Measurements from ENCODE around the gene HOXB1.
"Not testable (repeated sequence)": the region's sequence is repeated elsewhere in the genome, so short reads cannot be mapped to it uniquely, and the experiment has no call there.

Gene HOXB1

GRCh38 chr17:48513097-48513496 is 17.7 kb downstream of the HOXB1 start:
- Histone ChIP-seq H2AFZ (ENCODE audit: low read depth, low read length) (no peak overlapping the region), H3K4me3 (ENCODE audit: low read depth in 1 of 2, low read length in 2 of 2) (no peak overlapping the region), H3K27me3 (ENCODE audit: insufficient read depth, low read length, poor library complexity) (peaks cover 24% of the 10 kb centered on the region), H3K4me1 (ENCODE audit: insufficient read depth, low read length) (no peaks in the 10 kb centered on the region), H3K27ac (ENCODE audit: low read length) (no peak overlapping the region), H3K9me3 (ENCODE audit: insufficient read depth, low read length, severe bottlenecking) (no peaks in the 10 kb centered on the region), H3K4me2 (ENCODE audit: insufficient read depth, low read length) (no peak overlapping the region), H3K36me3 (ENCODE audit: insufficient read depth, low read length) (no peaks in the 10 kb centered on the region), H3K9ac (ENCODE audit: low read depth, low read length) (no peak overlapping the region), H4K20me1 (ENCODE audit: insufficient read depth, low read length) (no peaks in the 10 kb centered on the region), H3K79me2 (ENCODE audit: insufficient read depth, low read length) (no peaks in the 10 kb centered on the region)
- peak; percentile 7 for DNase-seq
- no peak for TF ChIP-seq CTCF (IDR thresholded peaks at IDR 0.05; ENCODE audit: borderline replicate concordance, extremely low read depth, low read length, poor library complexity, severe bottlenecking)
- no peak for TF ChIP-seq EZH2 (IDR thresholded peaks at IDR 0.05; ENCODE audit: borderline replicate concordance, low read depth, low read length, severe bottlenecking)
- ATAC-seq (ENCODE audit: insufficient read depth, low read depth) = peak; percentile 67

- H3K4me1 ChIP-seq (ENCODE audit: insufficient read depth, low read length) = no peaks in the 10 kb centered on the region
- no peak for DNase-seq
- ATAC-seq (ENCODE audit: insufficient read depth, low read depth) = no peak
Observed at GRCh38 chr17:48510761-48511604, 19.8 kb downstream of the HOXB1 start.

GRCh38 chr17:48510381-48510760 is 20.4 kb downstream of the HOXB1 start:
- H3K4me2 ChIP-seq (ENCODE audit: insufficient read depth, low read length) = no peak overlapping the region
- no peaks in the 10 kb centered on the region for H3K36me3 ChIP-seq (ENCODE audit: insufficient read depth, low read length)
- H3K27me3 ChIP-seq (ENCODE audit: insufficient read depth, low read length, poor library complexity) = peaks cover 33% of the 10 kb centered on the region
- TF ChIP-seq EZH2 (IDR thresholded peaks at IDR 0.05; ENCODE audit: borderline replicate concordance, low read depth, low read length, severe bottlenecking) (no peak), CTCF (IDR thresholded peaks at IDR 0.05; ENCODE audit: borderline replicate concordance, extremely low read depth, low read length, poor library complexity, severe bottlenecking) (no peak)
- H3K79me2 ChIP-seq (ENCODE audit: insufficient read depth, low read length) = no peaks in the 10 kb centered on the region
- H4K20me1 ChIP-seq (ENCODE audit: insufficient read depth, low read length) = 0 out of 2 replicates have a peak, but pooled peaks cover 3% of the 10 kb centered on the region
- no peaks in the 10 kb centered on the region for H3K9me3 ChIP-seq (ENCODE audit: insufficient read depth, low read length, severe bottlenecking)
- H3K9ac ChIP-seq (ENCODE audit: low read depth, low read length) = no peak overlapping the region
- ATAC-seq (ENCODE audit: insufficient read depth, low read depth) (no peak), DNase-seq (no peak)
- no peaks in the 10 kb centered on the region for H3K4me1 ChIP-seq (ENCODE audit: insufficient read depth, low read length)
- H3K27ac ChIP-seq (ENCODE audit: low read length) = no peak overlapping the region
- H2AFZ ChIP-seq (ENCODE audit: low read depth, low read length) = no peak overlapping the region
- no peak overlapping the region for H3K4me3 ChIP-seq (ENCODE audit: low read depth in 1 of 2, low read length in 2 of 2)

More at GRCh38 chr17:48510761-48511604, 19.8 kb downstream of the HOXB1 start:
- no peak overlapping the region for H3K9ac ChIP-seq (ENCODE audit: low read depth, low read length)
- 0 out of 2 replicates have a peak, but pooled peaks cover 3% of the 10 kb centered on the region for H4K20me1 ChIP-seq (ENCODE audit: insufficient read depth, low read length)
- H3K79me2 ChIP-seq (ENCODE audit: insufficient read depth, low read length) = no peaks in the 10 kb centered on the region
- H3K36me3 ChIP-seq (ENCODE audit: insufficient read depth, low read length) = no peaks in the 10 kb centered on the region
- H3K27ac ChIP-seq (ENCODE audit: low read length) = no peak overlapping the region
- no peak overlapping the region for H3K4me3 ChIP-seq (ENCODE audit: low read depth in 1 of 2, low read length in 2 of 2)
- H3K4me2 ChIP-seq (ENCODE audit: insufficient read depth, low read length) = no peak overlapping the region
- no peak overlapping the region for H2AFZ ChIP-seq (ENCODE audit: low read depth, low read length)
- TF ChIP-seq EZH2 (IDR thresholded peaks at IDR 0.05; ENCODE audit: borderline replicate concordance, low read depth, low read length, severe bottlenecking) = no peak
- TF ChIP-seq CTCF (IDR thresholded peaks at IDR 0.05; ENCODE audit: borderline replicate concordance, extremely low read depth, low read length, poor library complexity, severe bottlenecking) = no peak
- peaks cover 31% of the 10 kb centered on the region for H3K27me3 ChIP-seq (ENCODE audit: insufficient read depth, low read length, poor library complexity)
- H3K9me3 ChIP-seq (ENCODE audit: insufficient read depth, low read length, severe bottlenecking) = no peaks in the 10 kb centered on the region

GRCh38 chr17:48509708-48510107 is 21.1 kb downstream of the HOXB1 start:
- H3K4me1 ChIP-seq (ENCODE audit: insufficient read depth, low read length); H3K9ac ChIP-seq (ENCODE audit: low read depth, low read length); H3K79me2 ChIP-seq (ENCODE audit: insufficient read depth, low read length); H4K20me1 ChIP-seq (ENCODE audit: insufficient read depth, low read length); H3K9me3 ChIP-seq (ENCODE audit: insufficient read depth, low read length, severe bottlenecking); H3K4me3 ChIP-seq (ENCODE audit: low read depth in 1 of 2, low read length in 2 of 2); H3K27ac ChIP-seq (ENCODE audit: low read length); H3K36me3 ChIP-seq (ENCODE audit: insufficient read depth, low read length); H2AFZ ChIP-seq (ENCODE audit: low read depth, low read length); ATAC-seq (ENCODE audit: insufficient read depth, low read depth); H3K4me2 ChIP-seq (ENCODE audit: insufficient read depth, low read length); DNase-seq: not testable (repeated sequence)
- peaks cover 29% of the 10 kb centered on the region for H3K27me3 ChIP-seq (ENCODE audit: insufficient read depth, low read length, poor library complexity)

All from DND-41 (cell line).